ENCODE measurements around the gene ATRNL1. TPM values are rescaled to one million over a fixed set of nuclear protein-coding genes. Genes with fewer than 3 reads are reported as not detected.

ATRNL1 gene
- total and polyA plus RNA-seq, 7 experiments from 2014 or later: 0.46 to 1.0 TPM; not detected in 5

- DNase-seq (no peak), ATAC-seq (no peak)
- H3K36me3 ChIP-seq (ENCODE audit: control insufficient read depth in 2 of 3, insufficient read depth in 3 of 3, low read length in 3 of 3): no peaks in the 10 kb centered on the region
- no peaks in the 10 kb centered on the region for H3K27me3 ChIP-seq (ENCODE audit: control insufficient read depth in 2 of 2, insufficient read depth in 2 of 2, low read length in 2 of 2)
- intact Hi-C loops (cut with micrococcal nuclease): no loop called here
- H3K4me1 ChIP-seq (ENCODE audit: control insufficient read depth in 2 of 2, insufficient read depth in 2 of 2, low read length in 2 of 2): no peaks in the 10 kb centered on the region
- Mint-ChIP-seq H3K27me3 (peaks cover 0 to 6% (median 0%) of the 10 kb centered on the region in 5 donors), H3K36me3 (no peaks in the 10 kb centered on the region), H3K4me3 (no peak overlapping the region), H3K27ac (no peak overlapping the region), H3K4me1 (no peaks in the 10 kb centered on the region), H3K9me3 (peaks cover 0 to 22% (median 5%) of the 10 kb centered on the region in 11 donors)
- H3K9me3 ChIP-seq (ENCODE audit: control insufficient read depth in 2 of 3, low read length in 3 of 3): no peaks in the 10 kb centered on the region
- no peak overlapping the region for H3K27ac ChIP-seq (ENCODE audit: low read depth, low read length)
- POLR2A ChIA-PET: no interaction called here
- H3K4me3 ChIP-seq (ENCODE audit: low read length): no peak overlapping the region
- CTCF ChIA-PET: no interaction called here
Observed at GRCh38 chr10:115977855-115978254, 884.7 kb downstream of the ATRNL1 start.

- H3K36me3 Mint-ChIP-seq: no peaks in the 10 kb centered on the region
- intact Hi-C loops (cut with micrococcal nuclease): no loop called here
- Histone ChIP-seq H3K36me3 (ENCODE audit: control insufficient read depth in 2 of 3, insufficient read depth in 3 of 3, low read length in 3 of 3) (no peaks in the 10 kb centered on the region), H3K27ac (ENCODE audit: low read depth, low read length) (no peak overlapping the region), H3K4me1 (ENCODE audit: control insufficient read depth in 2 of 2, insufficient read depth in 2 of 2, low read length in 2 of 2) (no peaks in the 10 kb centered on the region), H3K27me3 (ENCODE audit: control insufficient read depth in 2 of 2, insufficient read depth in 2 of 2, low read length in 2 of 2) (no peaks in the 10 kb centered on the region), H3K9me3 (ENCODE audit: control insufficient read depth in 2 of 3, low read length in 3 of 3) (no peaks in the 10 kb centered on the region), H3K4me3 (ENCODE audit: low read length) (no peak overlapping the region)
- H3K4me1 Mint-ChIP-seq: no peaks in the 10 kb centered on the region
- peak overlapping the region in 1 of 9 donors; percentile 9 for H3K27ac Mint-ChIP-seq
- ChIA-PET CTCF (no interaction called here), POLR2A (no interaction called here)
- ATAC-seq (no peak), DNase-seq (no peak)
- peaks cover 0 to 15% (median 6%) of the 10 kb centered on the region in 11 donors for H3K9me3 Mint-ChIP-seq
- H3K27me3 Mint-ChIP-seq: peaks cover 0 to 6% (median 0%) of the 10 kb centered on the region in 5 donors
- H3K4me3 Mint-ChIP-seq: no peak overlapping the region
Observed at GRCh38 chr10:115979576-115979975, 886.4 kb downstream of the ATRNL1 start.

- no peaks in the 10 kb centered on the region for H3K9me3 ChIP-seq (ENCODE audit: control insufficient read depth in 2 of 3, low read length in 3 of 3)
- ChIA-PET POLR2A (no interaction called here), CTCF (no interaction called here)
- H3K36me3 ChIP-seq (ENCODE audit: control insufficient read depth in 2 of 3, insufficient read depth in 3 of 3, low read length in 3 of 3): no peaks in the 10 kb centered on the region
- Mint-ChIP-seq H3K27ac (no peak overlapping the region), H3K27me3 (peaks cover 0 to 6% (median 0%) of the 10 kb centered on the region in 5 donors), H3K4me1 (no peaks in the 10 kb centered on the region), H3K4me3 (no peak overlapping the region), H3K36me3 (no peaks in the 10 kb centered on the region), H3K9me3 (peaks cover 0 to 15% (median 6%) of the 10 kb centered on the region in 11 donors)
- intact Hi-C loops (cut with micrococcal nuclease): no loop called here
- H3K27me3 ChIP-seq (ENCODE audit: control insufficient read depth in 2 of 2, insufficient read depth in 2 of 2, low read length in 2 of 2): no peaks in the 10 kb centered on the region
- no peak overlapping the region for H3K4me3 ChIP-seq (ENCODE audit: low read length)
- DNase-seq (no peak), ATAC-seq (no peak)
- H3K27ac ChIP-seq (ENCODE audit: low read depth, low read length): no peak overlapping the region
- no peaks in the 10 kb centered on the region for H3K4me1 ChIP-seq (ENCODE audit: control insufficient read depth in 2 of 2, insufficient read depth in 2 of 2, low read length in 2 of 2)
Observed at GRCh38 chr10:115980470-115980869, 887.3 kb downstream of the ATRNL1 start.

- H3K4me3 ChIP-seq (ENCODE audit: low read length): no peak overlapping the region
- intact Hi-C loops (cut with micrococcal nuclease): no loop called here
- no peak overlapping the region for H3K4me3 Mint-ChIP-seq
- ATAC-seq (no peak), DNase-seq (no peak)
- H3K27me3 ChIP-seq (ENCODE audit: control insufficient read depth in 2 of 2, insufficient read depth in 2 of 2, low read length in 2 of 2): no peaks in the 10 kb centered on the region
- no peaks in the 10 kb centered on the region for H3K9me3 ChIP-seq (ENCODE audit: control insufficient read depth in 2 of 3, low read length in 3 of 3)
- H3K36me3 Mint-ChIP-seq: no peaks in the 10 kb centered on the region
- CTCF ChIA-PET: no interaction called here
- H3K36me3 ChIP-seq (ENCODE audit: control insufficient read depth in 2 of 3, insufficient read depth in 3 of 3, low read length in 3 of 3): no peaks in the 10 kb centered on the region
- no peak overlapping the region for H3K27ac ChIP-seq (ENCODE audit: low read depth, low read length)
- no peaks in the 10 kb centered on the region for H3K4me1 Mint-ChIP-seq
- POLR2A ChIA-PET: no interaction called here
- H3K27ac Mint-ChIP-seq: no peak overlapping the region
- peaks cover 0 to 6% (median 0%) of the 10 kb centered on the region in 5 donors for H3K27me3 Mint-ChIP-seq
- no peaks in the 10 kb centered on the region for H3K4me1 ChIP-seq (ENCODE audit: control insufficient read depth in 2 of 2, insufficient read depth in 2 of 2, low read length in 2 of 2)
- peaks cover 0 to 19% (median 6%) of the 10 kb centered on the region in 11 donors for H3K9me3 Mint-ChIP-seq
Observed at GRCh38 chr10:115981081-115981480, 887.9 kb downstream of the ATRNL1 start.

- ChIA-PET CTCF (no interaction called here), POLR2A (no interaction called here)
- peaks cover 0 to under 1% (median 0%) of the 10 kb centered on the region in 5 donors for H3K27me3 Mint-ChIP-seq
- Histone ChIP-seq H3K4me3 (ENCODE audit: low read length) (no peak overlapping the region), H3K9me3 (ENCODE audit: control insufficient read depth in 2 of 3, low read length in 3 of 3) (no peaks in the 10 kb centered on the region), H3K4me1 (ENCODE audit: control insufficient read depth in 2 of 2, insufficient read depth in 2 of 2, low read length in 2 of 2) (no peaks in the 10 kb centered on the region), H3K27ac (ENCODE audit: low read depth, low read length) (no peak overlapping the region), H3K27me3 (ENCODE audit: control insufficient read depth in 2 of 2, insufficient read depth in 2 of 2, low read length in 2 of 2) (no peaks in the 10 kb centered on the region), H3K36me3 (ENCODE audit: control insufficient read depth in 2 of 3, insufficient read depth in 3 of 3, low read length in 3 of 3) (no peaks in the 10 kb centered on the region)
- no peaks in the 10 kb centered on the region for H3K36me3 Mint-ChIP-seq
- DNase-seq: no peak
- peaks cover 0 to 25% (median 7%) of the 10 kb centered on the region in 11 donors for H3K9me3 Mint-ChIP-seq
- H3K4me3 Mint-ChIP-seq: no peak overlapping the region
- intact Hi-C loops (cut with micrococcal nuclease): no loop called here
- no peak for ATAC-seq
- no peak overlapping the region for H3K27ac Mint-ChIP-seq
- no peaks in the 10 kb centered on the region for H3K4me1 Mint-ChIP-seq
Observed at GRCh38 chr10:115982076-115982475, 888.9 kb downstream of the ATRNL1 start.

- ATAC-seq: no peak
Observed at GRCh38 chr10:115982526-115982925, 889.4 kb downstream of the ATRNL1 start.

GRCh38 chr10:115985786-115986185 is 892.6 kb downstream of the ATRNL1 start:
- no peak overlapping the region for H3K27ac ChIP-seq (ENCODE audit: low read depth, low read length)
- H3K36me3 ChIP-seq (ENCODE audit: control insufficient read depth in 2 of 3, insufficient read depth in 3 of 3, low read length in 3 of 3): no peaks in the 10 kb centered on the region
- Mint-ChIP-seq H3K9me3 (peaks cover 1 to 40% (median 17%) of the 10 kb centered on the region in 11 donors), H3K27me3 (no peaks in the 10 kb centered on the region), H3K27ac (no peak overlapping the region), H3K36me3 (no peaks in the 10 kb centered on the region), H3K4me1 (no peaks in the 10 kb centered on the region), H3K4me3 (no peak overlapping the region)
- H3K27me3 ChIP-seq (ENCODE audit: control insufficient read depth in 2 of 2, insufficient read depth in 2 of 2, low read length in 2 of 2): no peaks in the 10 kb centered on the region
- intact Hi-C loops (cut with micrococcal nuclease): no loop called here
- DNase-seq: no peak
- ChIA-PET POLR2A (no interaction called here), CTCF (no interaction called here)
- no peaks in the 10 kb centered on the region for H3K4me1 ChIP-seq (ENCODE audit: control insufficient read depth in 2 of 2, insufficient read depth in 2 of 2, low read length in 2 of 2)
- no peak overlapping the region for H3K4me3 ChIP-seq (ENCODE audit: low read length)
- ATAC-seq: no peak
- no peaks in the 10 kb centered on the region for H3K9me3 ChIP-seq (ENCODE audit: control insufficient read depth in 2 of 3, low read length in 3 of 3)

More at GRCh38 chr10:115982526-115982925, 889.4 kb downstream of the ATRNL1 start:
- H3K4me3 ChIP-seq (ENCODE audit: low read length): no peak overlapping the region
- Mint-ChIP-seq H3K27me3 (no peaks in the 10 kb centered on the region), H3K9me3 (peaks cover 0 to 26% (median 9%) of the 10 kb centered on the region in 11 donors), H3K4me1 (no peaks in the 10 kb centered on the region), H3K36me3 (no peaks in the 10 kb centered on the region), H3K27ac (no peak overlapping the region), H3K4me3 (no peak overlapping the region)
- no peaks in the 10 kb centered on the region for H3K4me1 ChIP-seq (ENCODE audit: control insufficient read depth in 2 of 2, insufficient read depth in 2 of 2, low read length in 2 of 2)
- POLR2A ChIA-PET: no interaction called here
- H3K9me3 ChIP-seq (ENCODE audit: control insufficient read depth in 2 of 3, low read length in 3 of 3): no peaks in the 10 kb centered on the region
- H3K27me3 ChIP-seq (ENCODE audit: control insufficient read depth in 2 of 2, insufficient read depth in 2 of 2, low read length in 2 of 2): no peaks in the 10 kb centered on the region
- H3K27ac ChIP-seq (ENCODE audit: low read depth, low read length): no peak overlapping the region
- DNase-seq: no peak
- intact Hi-C loops (cut with micrococcal nuclease): no loop called here
- CTCF ChIA-PET: no interaction called here
- H3K36me3 ChIP-seq (ENCODE audit: control insufficient read depth in 2 of 3, insufficient read depth in 3 of 3, low read length in 3 of 3): no peaks in the 10 kb centered on the region
